ENCODE results near the gene PRDX6. TPM values are rescaled to one million over a fixed set of nuclear protein-coding genes. Genes with fewer than 3 reads are reported as not detected.

PRDX6 gene, protein sequence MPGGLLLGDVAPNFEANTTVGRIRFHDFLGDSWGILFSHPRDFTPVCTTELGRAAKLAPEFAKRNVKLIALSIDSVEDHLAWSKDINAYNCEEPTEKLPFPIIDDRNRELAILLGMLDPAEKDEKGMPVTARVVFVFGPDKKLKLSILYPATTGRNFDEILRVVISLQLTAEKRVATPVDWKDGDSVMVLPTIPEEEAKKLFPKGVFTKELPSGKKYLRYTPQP
- total RNA-seq, result 100 to 1,000 TPM; 129 to 136 TPM

DNA sequence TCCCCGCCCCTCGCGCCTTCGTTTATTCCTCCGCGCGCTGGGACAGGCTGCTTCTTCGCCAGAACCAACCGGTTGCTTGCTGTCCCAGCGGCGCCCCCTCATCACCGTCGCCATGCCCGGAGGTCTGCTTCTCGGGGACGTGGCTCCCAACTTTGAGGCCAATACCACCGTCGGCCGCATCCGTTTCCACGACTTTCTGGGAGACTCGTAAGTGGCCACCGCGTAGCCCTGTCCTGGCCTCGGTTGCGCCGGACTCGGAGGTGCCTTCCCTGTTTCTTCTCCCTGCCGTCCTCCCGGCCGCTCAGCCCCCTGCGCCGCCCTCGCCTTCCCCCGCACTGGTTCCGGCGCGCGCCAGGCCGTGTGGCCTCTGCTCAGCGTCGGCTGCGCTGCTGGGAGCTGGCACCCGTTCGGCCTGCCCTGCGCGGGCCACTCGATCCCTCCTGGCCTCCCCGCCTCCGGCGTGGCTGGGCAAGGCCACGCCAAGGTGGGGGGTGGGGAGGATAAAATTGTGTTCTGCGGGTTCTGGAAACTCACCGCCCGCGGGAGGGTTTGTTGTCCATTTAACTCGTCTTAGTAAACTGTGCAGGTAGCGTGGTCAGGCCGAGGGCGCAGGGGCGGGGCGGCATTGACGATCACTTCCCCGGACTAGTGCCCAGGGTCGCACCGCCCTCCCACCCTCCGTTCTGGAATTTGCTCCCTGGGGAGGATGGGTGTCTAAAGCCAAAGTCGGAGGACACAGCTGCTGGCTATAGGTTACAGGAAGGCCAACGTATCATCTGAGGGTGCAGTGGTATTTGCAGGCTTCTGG is at the start of gene PRDX6:
Gene PRDX6, plus strand, starts transcription at position 50 of the 808 bp plus-strand sequence. Its CDS starts 63 bp downstream, at position 113.
- CTCF ChIA-PET, result interaction anchor here (1.4 to 7.4 kb wide), 4 partner anchors 10 to 347 kb away, joined by 3 to 60 read pairs (median 6); partner anchors contain the start of genes CENPL, DARS2 and KLHL20
- Mint-ChIP-seq H3K27ac (peak within 1 kb of the TSS; percentile 90), H3K9me3 (no peaks in the 10 kb centered on the region), H3K4me1 (ENCODE audit: low read depth) (peaks cover 60% of the 10 kb centered on the region), H3K27me3 (no peaks in the 10 kb centered on the region), H3K4me3 (peak within 1 kb of the TSS; percentile 84), H3K36me3 (peaks cover 23% of the 10 kb centered on the region)
- intact Hi-C loops (cut with micrococcal nuclease), result loop anchor here (1.0 to 10.0 kb wide), 5 partner anchors 237 to 1517 kb away; partner anchors contain the start of genes CACYBP, CENPL, DARS2 and KLHL20
- POLR2A ChIA-PET, result interaction anchor here (0.7 to 2.7 kb wide), 6 partner anchors 12 to 668 kb away, joined by 3 to 15 read pairs (median 6); partner anchors contain the start of genes GAS5, KLHL20 and ZBTB37
- no peak for DNase-seq

DNA sequence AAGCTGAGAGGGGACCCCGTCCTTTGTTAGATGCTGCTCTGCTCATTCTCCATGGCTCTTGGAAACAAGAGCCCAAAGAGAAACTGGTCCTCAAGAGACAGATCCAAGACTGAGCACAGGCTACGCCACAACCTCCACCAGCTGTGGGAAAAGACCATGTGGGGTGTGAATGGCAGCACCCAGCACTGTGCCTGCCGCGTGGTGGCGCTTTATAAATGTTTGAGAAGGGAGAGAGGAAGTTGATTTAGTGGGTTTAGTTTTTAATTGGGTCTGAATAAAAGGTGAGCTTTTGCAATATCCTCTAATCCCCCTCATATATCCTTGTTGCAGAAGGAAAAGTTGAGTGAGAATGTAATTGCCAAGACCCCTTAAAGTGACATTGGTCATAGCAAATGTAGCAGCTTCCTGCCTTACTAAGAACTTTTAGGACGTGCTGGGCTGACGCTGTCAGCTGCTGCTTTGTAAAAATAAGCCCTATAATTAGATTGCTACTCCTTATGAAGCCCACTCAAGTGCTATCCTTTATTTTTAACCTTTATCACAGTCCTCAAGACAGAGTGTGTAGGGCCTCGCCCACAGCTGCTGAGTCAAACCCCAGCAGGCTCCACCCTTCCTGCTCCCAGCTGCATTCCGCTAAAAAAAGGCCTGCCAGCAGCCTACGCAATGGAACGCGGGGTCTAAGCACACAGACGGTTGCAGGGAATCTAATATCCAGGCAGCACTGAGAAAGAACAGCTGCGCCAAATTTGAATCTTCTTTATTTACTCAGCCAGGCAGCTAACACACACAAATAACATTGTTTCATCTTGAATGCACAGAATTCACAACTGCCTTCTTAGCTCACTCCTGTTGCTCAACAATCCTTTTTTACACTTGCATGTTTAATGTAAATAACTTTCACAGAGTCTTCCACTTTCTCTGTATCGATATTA is 47.4 kb upstream of the PRDX6 start:
- CTCF ChIA-PET, result interaction anchor here (0.5 to 4.8 kb wide), 42 partner anchors 8 to 788 kb away, joined by 3 to 75 read pairs (median 4); partner anchors contain the start of genes CENPL, DARS2, KLHL20 and PRDX6
- Mint-ChIP-seq H3K27ac (peak overlapping the region; percentile 55), H3K36me3 (no peaks in the 10 kb centered on the region), H3K27me3 (no peaks in the 10 kb centered on the region), H3K4me1 (ENCODE audit: low read depth) (peaks cover 19% of the 10 kb centered on the region), H3K4me3 (peak overlapping the region; percentile 20), H3K9me3 (no peaks in the 10 kb centered on the region)
- POLR2A ChIA-PET, result interaction anchor here (1.0 to 1.6 kb wide), 2 partner anchors 47 to 286 kb away, joined by 5 to 8 read pairs; partner anchors contain the start of genes KLHL20 and PRDX6
- DNase-seq, result peak; percentile 79
- intact Hi-C loops (cut with micrococcal nuclease), result loop anchor here (5.0 kb wide), 1 partner anchor 1313 kb away; no protein-coding TSS in a partner anchor

DNA sequence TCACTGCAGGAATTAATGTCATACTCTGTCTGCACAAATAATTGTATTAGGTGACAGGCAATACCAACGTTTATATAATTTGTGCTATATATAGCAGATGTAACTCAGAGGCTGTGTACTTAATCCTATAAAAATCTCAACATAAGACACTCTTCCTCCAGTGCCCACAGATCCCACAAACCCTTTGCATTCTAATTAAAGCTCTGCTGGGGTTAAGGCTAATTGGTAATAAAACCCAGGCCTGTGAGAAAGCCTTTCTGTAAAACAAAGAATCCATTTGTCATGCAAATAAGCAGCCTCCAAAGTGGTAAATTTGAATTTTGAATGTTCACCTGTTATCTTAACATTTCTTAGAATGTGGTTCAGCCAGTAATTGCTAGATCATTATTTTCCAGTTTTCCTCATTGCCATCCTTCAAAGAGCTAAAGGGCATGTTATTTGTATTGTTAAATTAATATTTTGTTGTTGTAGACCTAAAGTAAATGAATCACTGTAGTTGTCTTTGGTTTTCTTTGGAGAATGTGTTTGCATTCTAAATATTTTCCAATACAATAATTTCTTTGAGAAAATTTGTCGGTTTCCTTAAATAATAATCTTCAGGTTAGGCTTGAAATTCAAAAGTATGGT is 46.3 kb upstream of the PRDX6 start:
- Mint-ChIP-seq H3K4me3 (no peak overlapping the region), H3K27me3 (no peaks in the 10 kb centered on the region), H3K27ac (no peak overlapping the region), H3K4me1 (ENCODE audit: low read depth) (peaks cover 19% of the 10 kb centered on the region), H3K9me3 (no peaks in the 10 kb centered on the region), H3K36me3 (no peaks in the 10 kb centered on the region)
- ChIA-PET POLR2A (interaction anchor here (1.0 kb wide), 1 partner anchor 284 kb away, joined by 5 read pairs; the partner anchor contains the start of gene KLHL20), CTCF (interaction anchor here (0.6 to 4.8 kb wide), 29 partner anchors 8 to 787 kb away, joined by 3 to 75 read pairs (median 6); partner anchors contain the start of genes CENPL, DARS2, KLHL20 and PRDX6)
- no peak for DNase-seq
- intact Hi-C loops (cut with micrococcal nuclease), result loop anchor here (1.0 to 5.0 kb wide), 5 partner anchors 46 to 1312 kb away; partner anchors contain the start of genes CENPL and DARS2

DNA sequence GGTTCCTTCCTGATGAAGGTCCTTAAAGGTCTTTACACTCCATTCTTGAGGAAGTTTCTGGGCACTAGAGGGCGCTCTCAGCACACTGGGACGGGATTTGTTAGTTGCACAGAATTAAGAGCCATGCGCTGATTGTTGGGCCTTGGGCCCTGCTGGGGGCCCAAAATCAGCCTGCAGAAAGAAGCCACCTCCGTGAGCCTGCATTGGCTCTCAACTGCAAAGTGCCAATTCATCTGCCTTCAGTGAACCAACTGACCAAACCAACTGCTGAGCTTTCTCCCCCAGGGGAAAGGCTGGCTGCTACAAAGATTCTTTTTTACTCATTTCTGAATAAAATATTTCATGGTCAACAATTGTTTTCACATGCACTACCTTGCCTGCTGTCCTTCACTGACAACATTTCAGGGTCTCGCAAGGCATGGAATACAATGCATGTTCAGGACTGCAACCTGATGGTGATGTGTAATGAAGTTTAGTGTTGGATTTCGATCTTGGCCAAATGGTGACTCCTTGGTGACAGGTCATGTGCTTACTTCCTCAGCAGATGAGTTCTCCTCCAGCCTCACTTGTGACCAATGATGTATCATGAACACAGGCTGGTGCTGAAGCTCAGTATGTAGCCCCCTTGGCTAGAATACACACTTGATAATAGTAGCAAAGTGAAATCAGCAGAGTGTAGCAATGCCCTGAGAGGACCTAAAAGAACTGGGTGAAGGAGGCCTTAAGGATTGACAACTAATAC is 45.7 kb upstream of the PRDX6 start:
- intact Hi-C loops (cut with micrococcal nuclease), result loop anchor here (1.0 to 5.0 kb wide), 5 partner anchors 45 to 1311 kb away; partner anchors contain the start of genes CENPL and DARS2
- H3K27ac Mint-ChIP-seq, result no peak overlapping the region
- H3K9me3 Mint-ChIP-seq, result no peaks in the 10 kb centered on the region
- peak; percentile 92 for DNase-seq
- peaks cover 19% of the 10 kb centered on the region for H3K4me1 Mint-ChIP-seq (ENCODE audit: low read depth)
- ChIA-PET CTCF (interaction anchor here (0.7 to 4.8 kb wide), 18 partner anchors 9 to 687 kb away, joined by 3 to 75 read pairs (median 8); partner anchors contain the start of genes CENPL, DARS2, KLHL20 and PRDX6), POLR2A (no interaction called here)
- no peaks in the 10 kb centered on the region for H3K27me3 Mint-ChIP-seq
- no peak overlapping the region for H3K4me3 Mint-ChIP-seq
- H3K36me3 Mint-ChIP-seq, result no peaks in the 10 kb centered on the region

DNA sequence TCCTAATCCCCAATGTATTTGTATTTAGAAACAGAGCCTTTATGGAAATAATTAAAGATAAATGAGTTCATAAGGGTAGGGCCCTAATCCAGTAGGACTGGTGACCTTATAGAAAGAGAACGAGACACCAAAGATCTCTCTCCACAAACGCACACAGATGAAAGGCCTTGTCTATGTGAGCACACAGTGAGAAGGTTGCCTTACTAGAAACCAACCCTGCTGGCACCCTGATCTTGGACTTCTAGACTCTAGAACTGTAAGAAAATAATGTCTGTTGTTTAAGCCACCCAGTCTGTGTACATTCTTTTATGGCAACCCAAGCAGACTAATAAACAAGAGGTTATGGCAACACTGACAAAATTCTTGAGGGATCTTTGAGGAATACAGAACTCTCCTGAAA is 44.8 kb upstream of the PRDX6 start:
- Mint-ChIP-seq H3K36me3 (no peaks in the 10 kb centered on the region), H3K27ac (no peak overlapping the region), H3K27me3 (no peaks in the 10 kb centered on the region), H3K4me3 (no peak overlapping the region), H3K4me1 (ENCODE audit: low read depth) (peaks cover 19% of the 10 kb centered on the region), H3K9me3 (no peaks in the 10 kb centered on the region)
- intact Hi-C loops (cut with micrococcal nuclease), result loop anchor here (5.0 kb wide), 1 partner anchor 1310 kb away; no protein-coding TSS in a partner anchor
- ChIA-PET POLR2A (no interaction called here), CTCF (interaction anchor here (3.7 to 4.8 kb wide), 4 partner anchors 10 to 392 kb away, joined by 20 to 75 read pairs (median 41); partner anchors contain the start of genes CENPL, DARS2, KLHL20 and PRDX6)
- DNase-seq, result no peak

DNA sequence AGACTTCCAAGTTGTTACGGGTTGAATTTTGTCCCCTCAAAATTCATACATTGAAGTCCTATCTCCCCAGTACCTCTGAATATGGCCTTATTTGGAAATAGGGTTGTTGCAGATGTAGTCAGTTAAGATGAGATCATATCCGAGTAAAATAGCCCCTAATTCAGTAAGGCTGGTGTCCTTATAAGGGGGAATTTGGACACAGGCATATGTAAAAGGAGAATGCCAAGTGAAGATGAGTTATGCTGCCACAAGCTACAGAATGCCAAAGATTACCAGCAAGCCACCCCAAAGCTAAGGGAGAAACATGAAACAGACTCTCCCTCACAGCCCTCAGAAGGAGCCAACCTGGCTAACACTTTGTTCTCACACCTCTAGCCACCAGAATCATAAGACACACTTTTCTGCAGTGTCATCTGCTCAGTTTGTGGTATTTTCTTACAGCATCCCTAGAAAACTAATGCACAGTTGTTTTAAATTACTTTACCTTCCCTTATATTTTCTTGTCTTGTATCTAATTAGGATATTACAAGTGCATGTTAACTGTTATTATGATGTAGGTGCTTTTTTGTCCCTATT is 43.3 kb upstream of the PRDX6 start:
- CTCF ChIA-PET, result no interaction called here
- POLR2A ChIA-PET, result no interaction called here
- intact Hi-C loops (cut with micrococcal nuclease), result loop anchor here (5.0 kb wide), 1 partner anchor 1308 kb away; no protein-coding TSS in a partner anchor

DNA sequence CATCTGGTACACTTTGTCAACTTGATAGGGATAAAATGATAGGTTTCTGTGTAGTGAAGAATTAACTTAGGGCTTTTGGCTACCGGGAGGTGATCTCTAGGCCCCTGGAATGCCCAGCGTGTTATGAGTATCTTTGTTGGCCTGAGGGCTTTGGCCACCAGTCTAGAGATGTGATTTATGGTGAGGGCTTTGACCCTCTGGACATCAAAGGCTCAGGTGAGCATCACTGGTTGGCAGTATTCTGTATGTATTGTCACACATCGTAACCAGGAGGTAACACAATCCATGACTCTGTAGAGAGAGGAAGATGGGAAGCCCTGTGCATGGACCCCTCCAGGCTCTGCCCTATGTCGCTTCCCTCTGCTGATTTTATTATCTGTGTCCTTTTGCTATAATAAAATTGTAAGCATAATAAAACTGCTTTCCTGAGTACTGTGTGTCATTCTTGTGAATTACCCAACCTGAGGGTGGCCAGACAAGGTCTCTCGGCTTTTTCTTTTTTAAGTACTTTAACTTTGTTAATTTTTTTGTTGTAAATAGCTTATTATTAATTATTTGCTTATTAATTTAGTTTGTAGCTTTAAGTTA is 40.2 kb upstream of the PRDX6 start:
- H3K27ac Mint-ChIP-seq, result no peak overlapping the region
- POLR2A ChIA-PET, result no interaction called here
- intact Hi-C loops (cut with micrococcal nuclease), result no loop called here
- H3K4me3 Mint-ChIP-seq, result no peak overlapping the region
- H3K9me3 Mint-ChIP-seq, result no peaks in the 10 kb centered on the region
- H3K4me1 Mint-ChIP-seq (ENCODE audit: low read depth), result no peaks in the 10 kb centered on the region
- no peak for DNase-seq
- peaks cover 2% of the 10 kb centered on the region for H3K36me3 Mint-ChIP-seq
- no peaks in the 10 kb centered on the region for H3K27me3 Mint-ChIP-seq
- CTCF ChIA-PET, result interaction anchor here (0.8 to 1.8 kb wide), 2 partner anchors 16 to 388 kb away, joined by 3 to 6 read pairs; no protein-coding TSS in a partner anchor

More for the DNA sequence above, 43.3 kb upstream of the PRDX6 start:
- no peaks in the 10 kb centered on the region for H3K9me3 Mint-ChIP-seq
- H3K4me3 Mint-ChIP-seq, result no peak overlapping the region
- no peaks in the 10 kb centered on the region for H3K36me3 Mint-ChIP-seq
- no peak overlapping the region for H3K27ac Mint-ChIP-seq
- DNase-seq, result no peak
- H3K27me3 Mint-ChIP-seq, result no peaks in the 10 kb centered on the region
- peaks cover 19% of the 10 kb centered on the region for H3K4me1 Mint-ChIP-seq (ENCODE audit: low read depth)

DNA sequence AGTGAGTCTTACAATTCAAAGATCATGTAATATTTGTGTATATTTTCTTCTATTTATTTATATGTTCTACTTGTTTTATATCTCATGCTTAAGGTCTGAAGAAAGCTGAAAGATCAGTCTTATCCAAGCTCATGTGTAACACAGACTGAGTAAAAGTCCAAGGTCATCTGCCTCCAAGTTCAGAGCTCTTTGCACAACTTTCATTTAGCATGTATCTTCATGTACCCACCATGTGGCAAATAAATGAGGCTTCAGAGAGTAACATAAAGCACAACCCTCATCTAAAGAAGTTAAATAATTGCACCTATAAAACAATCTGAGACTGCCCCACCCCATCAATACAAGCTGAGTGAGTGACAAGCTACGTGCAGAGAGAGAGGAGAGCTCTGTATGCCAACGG is 38.5 kb upstream of the PRDX6 start:
- POLR2A ChIA-PET, result interaction anchor here (1.0 kb wide), 1 partner anchor 386 kb away, joined by 3 read pairs; the partner anchor contains the start of genes CENPL and DARS2
- intact Hi-C loops (cut with micrococcal nuclease), result no loop called here
- no peak for DNase-seq
- CTCF ChIA-PET, result interaction anchor here (0.5 to 1.4 kb wide), 5 partner anchors 9 to 824 kb away, joined by 3 to 9 read pairs (median 3); no protein-coding TSS in a partner anchor
- Mint-ChIP-seq H3K4me3 (no peak overlapping the region), H3K27ac (no peak overlapping the region), H3K4me1 (ENCODE audit: low read depth) (peaks cover 2% of the 10 kb centered on the region), H3K9me3 (no peaks in the 10 kb centered on the region), H3K27me3 (no peaks in the 10 kb centered on the region), H3K36me3 (peaks cover 2% of the 10 kb centered on the region)

DNA sequence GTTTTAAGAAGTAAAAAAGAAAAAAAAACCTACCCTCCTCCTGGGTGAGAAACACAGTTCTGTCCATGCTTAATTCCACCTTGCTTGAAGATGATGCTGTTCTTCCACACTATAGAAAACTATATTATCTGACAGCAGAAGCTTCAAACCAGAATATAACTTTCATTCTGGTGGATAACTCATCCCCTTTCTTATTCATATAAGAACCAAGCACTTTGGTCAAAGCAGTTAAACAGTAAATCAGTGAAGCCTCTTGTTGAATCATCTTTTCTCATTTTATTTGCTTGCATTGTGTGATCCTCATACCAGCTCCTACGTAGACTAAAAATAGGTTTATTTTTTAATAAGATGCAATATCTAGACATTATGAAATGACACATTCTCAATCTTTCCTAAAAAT is 36.7 kb upstream of the PRDX6 start:
- no peak overlapping the region for H3K4me3 Mint-ChIP-seq
- intact Hi-C loops (cut with micrococcal nuclease), result no loop called here
- H3K4me1 Mint-ChIP-seq (ENCODE audit: low read depth), result peaks cover 15% of the 10 kb centered on the region
- DNase-seq, result no peak
- ChIA-PET CTCF (interaction anchor here (2.1 kb wide), 1 partner anchor 9 kb away, joined by 8 read pairs; no protein-coding TSS in a partner anchor), POLR2A (interaction anchor here (0.5 kb wide), 1 partner anchor 397 kb away, joined by 3 read pairs; no protein-coding TSS in a partner anchor)
- H3K27me3 Mint-ChIP-seq, result no peaks in the 10 kb centered on the region
- H3K27ac Mint-ChIP-seq, result no peak overlapping the region
- H3K36me3 Mint-ChIP-seq, result peaks cover 4% of the 10 kb centered on the region
- peaks cover under 1% of the 10 kb centered on the region for H3K9me3 Mint-ChIP-seq

Data from activated CD4-positive, alpha-beta memory T cell treated with anti-CD3 and anti-CD28 coated beads for 36 hours (primary cell).